Keratinocyte (primary cell): ENCODE results near the gene IGSF6. TPM values are rescaled to one million over a fixed set of nuclear protein-coding genes. Genes with fewer than 3 reads are reported as not detected.

Source experiments
- DNase-seq: peaks from one replicate; pipeline ENCODE4 v3.0.0-alpha.2; 2011; ENCODE audit warnings: low read depth, missing footprints, low spot score
- FAIRE-seq: peaks from 2 replicates; lab custom pipeline; 2011; peaks lifted over from hg19 to GRCh38; lab: Jason Lieb, UNC
- H2AFZ ChIP-seq: 2 replicates; pipeline ENCODE4 v1.6.0; 2012; ENCODE audit warnings: low read length, control low read depth, inconsistent platforms; ENCODE audit not compliant: control insufficient read depth
- H3K27ac ChIP-seq: 2 replicates; pipeline ENCODE4 v1.5.1; 2011; ENCODE audit warnings: low read length; ENCODE audit not compliant: control insufficient read depth, insufficient read depth
- H3K27me3 ChIP-seq: 3 replicates; pipeline ENCODE4 v1.6.0; 2011; ENCODE audit warnings: low read length; ENCODE audit not compliant: control insufficient read depth, insufficient read depth; ENCODE audit errors: extremely low read depth
- H3K36me3 ChIP-seq, 2 experiments: 2 replicates in 1 of 2; 3 replicates in 1 of 2; pipeline ENCODE4 v1.5.1; 2011; ENCODE audit warnings: low read length in 2 of 2, mild to moderate bottlenecking in 1 of 2; ENCODE audit not compliant: control insufficient read depth in 2 of 2, insufficient read depth in 2 of 2; ENCODE audit errors: extremely low read depth in 1 of 2
- H3K4me1 ChIP-seq: 3 replicates; pipeline ENCODE4 v1.5.1; 2011; ENCODE audit warnings: low read length; ENCODE audit not compliant: control insufficient read depth, insufficient read depth; ENCODE audit errors: extremely low read depth
- H3K4me2 ChIP-seq: 3 replicates; pipeline ENCODE4 v1.6.0; 2011; ENCODE audit warnings: low read depth, low read length; ENCODE audit not compliant: control insufficient read depth, insufficient read depth; ENCODE audit errors: extremely low read depth
- H3K4me3 ChIP-seq, 3 experiments: fragments of 200-600 bp in 1 of 3; sonication (generic) in 1 of 3; 2 replicates in 2 of 3; 3 replicates in 1 of 3; pipeline ENCODE4 v1.5.1; 2011 to 2016; ENCODE audit warnings: low read length in 3 of 3, mild to moderate bottlenecking in 3 of 3, control low read depth in 2 of 3, inconsistent platforms in 1 of 3, low read depth in 1 of 3, mixed read lengths in 1 of 3, mixed run types in 1 of 3, moderate library complexity in 1 of 3; ENCODE audit not compliant: control insufficient read depth in 2 of 3, insufficient read depth in 2 of 3; ENCODE audit errors: extremely low read depth in 1 of 3
- H3K79me2 ChIP-seq: 2 replicates; pipeline ENCODE4 v1.6.0; 2012; ENCODE audit warnings: low read length; ENCODE audit not compliant: control insufficient read depth, insufficient read depth
- H3K9ac ChIP-seq: 3 replicates; pipeline ENCODE4 v1.6.0; 2011; ENCODE audit warnings: low read length; ENCODE audit not compliant: control insufficient read depth, insufficient read depth; ENCODE audit errors: extremely low read depth
- H3K9me1 ChIP-seq: 3 replicates; pipeline ENCODE4 v1.6.0; 2011; ENCODE audit warnings: low read length; ENCODE audit not compliant: control insufficient read depth, insufficient read depth; ENCODE audit errors: extremely low read depth
- H3K9me3 ChIP-seq: 2 replicates; pipeline ENCODE4 v1.5.1; 2012; ENCODE audit warnings: low read depth, low read length; ENCODE audit not compliant: control insufficient read depth
- H4K20me1 ChIP-seq: 3 replicates; pipeline ENCODE4 v1.6.0; 2011; ENCODE audit warnings: low read length; ENCODE audit not compliant: control insufficient read depth, insufficient read depth; ENCODE audit errors: extremely low read depth
- EZH2 ChIP-seq: IDR thresholded peaks from one replicate; pipeline ENCODE4 v1.6.1; 2012; ENCODE audit warnings: inconsistent platforms, mild to moderate bottlenecking, low read length, moderate library complexity
- dilution Hi-C: fragments of 300-500 bp; cut with MboI; formaldehyde crosslinking; loops from one replicate; pipeline ENCODE4 v1.7.0; 2020; ENCODE audit warnings: low sequenced_read_pairs; ENCODE audit not compliant: extremely low pct_ligation_motif_present
- polyA plus RNA-seq, 5 experiments: library from polyadenylated mRNA; depleted of rRNA in 3 of 5; stranded (reverse) in 3 of 5; stranded (forward) in 1 of 5; unstranded in 1 of 5; fragments of >200 nt; gene quantifications; 1 replicate in 1 of 5; 2 replicates in 3 of 5; 3 replicates in 1 of 5; pipeline versions ENCODE4 v1.2.1 to v1.2.3, GENCODE V29; 2011 to 2012; ENCODE audit warnings: missing spikeins in 2 of 5, low read depth in 1 of 5, low replicate concordance in 1 of 5
- TF ChIP-seq, protein P1 (sequence below), 3 experiments: IDR thresholded peaks in 1 of 3; conservative IDR thresholded peaks in 1 of 3; optimal IDR thresholded peaks in 1 of 3; 2 replicates in 2 of 3; 3 replicates in 1 of 3; pipeline versions ENCODE3 to v1.5.1; 2011; ENCODE audit warnings: low read length in 3 of 3, mild to moderate bottlenecking in 3 of 3, moderate library complexity in 2 of 3, control low read depth in 1 of 3, inconsistent platforms in 1 of 3; ENCODE audit not compliant: insufficient read depth in 2 of 3; ENCODE audit errors: extremely low read depth in 1 of 3

The IGSF6 gene
- polyA plus RNA-seq, 1 donor (not counting 4 experiments of a cell fraction or from before 2014, with no cell fraction given), result not detected

DNA sequence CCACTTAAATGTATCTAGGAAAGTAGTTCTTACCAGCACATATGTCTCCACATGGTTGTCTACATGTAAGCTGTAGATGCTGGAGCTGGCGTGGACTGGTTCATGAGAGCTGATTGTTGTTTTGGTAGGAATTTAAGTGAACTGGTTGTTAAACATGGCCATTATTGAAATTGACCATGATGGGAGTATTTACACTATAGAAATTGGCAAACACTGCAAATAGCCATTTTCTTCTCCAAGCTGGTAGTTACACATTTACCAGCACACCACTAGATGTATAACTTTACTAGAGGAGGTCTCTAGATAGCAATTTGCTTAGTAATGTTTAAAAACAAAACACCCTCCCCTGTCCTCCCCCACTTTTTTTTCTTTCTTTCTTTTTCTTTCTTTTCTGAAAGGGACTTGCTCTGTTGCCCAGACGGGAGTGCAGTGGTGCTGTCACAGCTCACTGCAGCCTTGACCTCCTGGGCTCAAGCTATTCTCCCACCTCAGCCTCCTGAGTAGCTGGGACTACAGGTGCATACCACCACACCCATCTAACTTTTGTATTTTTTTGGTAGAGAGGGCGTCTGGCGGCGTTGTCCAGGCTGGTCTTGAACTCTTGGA is 24.2 kb downstream of the IGSF6 start:
- dilution Hi-C loops, result no loop called here
- Histone ChIP-seq H3K36me3 (peaks cover 3 to 8% of the 10 kb centered on the region in 2 experiments), H3K4me3 (no peak overlapping the region), H3K9me1 (no peaks in the 10 kb centered on the region), H4K20me1 (no peaks in the 10 kb centered on the region), H3K9me3 (no peaks in the 10 kb centered on the region), H3K9ac (no peak overlapping the region), H3K4me1 (peaks cover 11% of the 10 kb centered on the region), H3K79me2 (no peaks in the 10 kb centered on the region), H2AFZ (no peak overlapping the region), H3K27me3 (no peaks in the 10 kb centered on the region), H3K4me2 (no peak overlapping the region), H3K27ac (no peak overlapping the region)
- TF ChIP-seq EZH2, result no peak
- TF ChIP-seq, protein P1, sequence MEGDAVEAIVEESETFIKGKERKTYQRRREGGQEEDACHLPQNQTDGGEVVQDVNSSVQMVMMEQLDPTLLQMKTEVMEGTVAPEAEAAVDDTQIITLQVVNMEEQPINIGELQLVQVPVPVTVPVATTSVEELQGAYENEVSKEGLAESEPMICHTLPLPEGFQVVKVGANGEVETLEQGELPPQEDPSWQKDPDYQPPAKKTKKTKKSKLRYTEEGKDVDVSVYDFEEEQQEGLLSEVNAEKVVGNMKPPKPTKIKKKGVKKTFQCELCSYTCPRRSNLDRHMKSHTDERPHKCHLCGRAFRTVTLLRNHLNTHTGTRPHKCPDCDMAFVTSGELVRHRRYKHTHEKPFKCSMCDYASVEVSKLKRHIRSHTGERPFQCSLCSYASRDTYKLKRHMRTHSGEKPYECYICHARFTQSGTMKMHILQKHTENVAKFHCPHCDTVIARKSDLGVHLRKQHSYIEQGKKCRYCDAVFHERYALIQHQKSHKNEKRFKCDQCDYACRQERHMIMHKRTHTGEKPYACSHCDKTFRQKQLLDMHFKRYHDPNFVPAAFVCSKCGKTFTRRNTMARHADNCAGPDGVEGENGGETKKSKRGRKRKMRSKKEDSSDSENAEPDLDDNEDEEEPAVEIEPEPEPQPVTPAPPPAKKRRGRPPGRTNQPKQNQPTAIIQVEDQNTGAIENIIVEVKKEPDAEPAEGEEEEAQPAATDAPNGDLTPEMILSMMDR (optimal IDR thresholded peaks at IDR 0.05 in 1 of 3, IDR thresholded peaks at IDR 0.05 in 1 of 3, conservative IDR thresholded peaks at IDR 0.05 in 1 of 3; ENCODE audit: extremely low read depth in 1 of 3, insufficient read depth in 2 of 3, low read length in 3 of 3), result no peak
- FAIRE-seq, result no peak
- no peak for DNase-seq

DNA sequence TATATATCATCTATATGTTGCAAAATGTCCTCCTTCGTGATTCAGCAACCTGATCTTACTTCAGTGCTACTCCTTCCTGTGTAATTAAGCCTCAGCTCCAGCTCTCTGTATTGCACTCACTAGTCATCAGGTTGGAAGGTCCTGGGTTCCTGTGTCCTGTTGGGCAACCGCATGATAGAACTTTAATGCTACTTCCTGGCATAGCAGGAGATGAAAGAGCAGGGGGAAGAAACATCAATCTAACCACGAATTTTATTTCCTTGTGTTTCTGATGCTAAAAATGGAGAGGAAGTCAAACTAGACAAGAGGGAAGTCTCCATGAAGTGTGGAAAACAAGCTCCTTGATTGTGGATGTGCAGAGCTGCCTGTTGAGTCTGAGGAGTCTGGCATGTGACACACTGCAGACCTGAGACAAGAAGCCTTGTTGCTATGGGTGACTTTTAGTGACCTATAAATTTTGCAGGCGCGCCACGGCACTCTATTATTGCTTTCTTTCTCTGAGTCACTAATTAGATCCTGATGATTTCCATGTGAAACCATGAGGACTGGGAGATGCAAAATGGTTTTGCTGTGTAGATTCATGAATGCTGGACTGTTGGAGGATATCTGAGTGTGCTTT is 25.6 kb downstream of the IGSF6 start:
- Histone ChIP-seq H4K20me1 (no peaks in the 10 kb centered on the region), H3K9ac (no peak overlapping the region), H3K4me3 (no peak overlapping the region), H3K27ac (no peak overlapping the region), H3K79me2 (no peaks in the 10 kb centered on the region), H3K4me1 (peaks cover 11% of the 10 kb centered on the region), H3K9me3 (no peaks in the 10 kb centered on the region), H3K4me2 (no peak overlapping the region), H2AFZ (no peak overlapping the region), H3K9me1 (no peaks in the 10 kb centered on the region), H3K27me3 (no peaks in the 10 kb centered on the region), H3K36me3 (peaks cover 3 to 10% of the 10 kb centered on the region in 2 experiments)
- TF ChIP-seq EZH2, result no peak
- TF ChIP-seq, protein P1 (optimal IDR thresholded peaks at IDR 0.05 in 1 of 3, IDR thresholded peaks at IDR 0.05 in 1 of 3, conservative IDR thresholded peaks at IDR 0.05 in 1 of 3; ENCODE audit: extremely low read depth in 1 of 3, insufficient read depth in 2 of 3, low read length in 3 of 3), result no peak
- DNase-seq (no peak), FAIRE-seq (peak; percentile 56)
- dilution Hi-C loops, result no loop called here
